B cell (primary cell): ENCODE data around the gene ATF3. TPM values are rescaled to one million over a fixed set of nuclear protein-coding genes. Genes with fewer than 3 reads are reported as not detected.

Experiments
- ATAC-seq: fragments of 200-7000 bp; cut with Tn5 transposase; one replicate; pipeline ENCODE4 v1.10.0; 2021; ENCODE audit warnings: low read depth, mild to moderate bottlenecking, moderate number of reproducible peaks, moderate library complexity
- CTCF ChIA-PET: fragments of 350-600 bp; sonication (Branson Sonifier 250); formaldehyde crosslinking; loops from one replicate; lab custom pipeline; 2021; ENCODE audit warnings: antibody characterized with exemption, inconsistent platforms; lab: Charles Lee
- POLR2A ChIA-PET: fragments of 350-600 bp; sonication (Branson Sonifier 250); formaldehyde crosslinking; loops from one replicate; lab custom pipeline; 2021; ENCODE audit warnings: antibody characterized with exemption; lab: Charles Lee
- DNase-seq: peaks from one replicate; pipeline ENCODE4 v3.0.0; 2013
- H2AFZ ChIP-seq: 2 replicates; pipeline ENCODE4 v1.6.1; 2012; ENCODE audit warnings: mild to moderate bottlenecking, low read depth, low read length; ENCODE audit not compliant: insufficient read depth, poor library complexity, severe bottlenecking
- H3K27ac ChIP-seq, 2 donors: 1 replicate in 1 of 2; 2 replicates in 1 of 2; pipeline ENCODE4 v1.5.1; 2012 to 2013; ENCODE audit warnings: low read length in 2 of 2, mild to moderate bottlenecking in 2 of 2, moderate library complexity in 1 of 2
- H3K27me3 ChIP-seq, 4 experiments: fragments of 200-600 bp in 1 of 4; sonication (generic) in 1 of 4; replicated peaks in 1 of 4; 1 replicate in 2 of 4; 2 replicates in 2 of 4; pipeline versions ENCODE4 v1.6.1 to v1.7.0; 2013 to 2016; ENCODE audit warnings: low read length in 3 of 4, mild to moderate bottlenecking in 2 of 4, mixed read lengths in 1 of 4, moderate library complexity in 1 of 4; ENCODE audit not compliant: insufficient read depth in 4 of 4, control insufficient read depth in 3 of 4; ENCODE audit errors: control extremely low read depth in 1 of 4
- H3K36me3 ChIP-seq, 2 experiments: replicated peaks in 1 of 2; 1 replicate in 1 of 2; 2 replicates in 1 of 2; pipeline versions ENCODE4 v1.6.1 to v1.7.1; 2013; ENCODE audit warnings: low read length in 1 of 2; ENCODE audit not compliant: insufficient read depth in 2 of 2, control insufficient read depth in 1 of 2; ENCODE audit errors: control extremely low read depth in 1 of 2, extremely low read depth in 1 of 2
- H3K4me1 ChIP-seq, 2 donors: fragments of 200-600 bp in 1 of 2; sonication (generic) in 1 of 2; 1 replicate in 1 of 2; 2 replicates in 1 of 2; pipeline versions ENCODE4 v1.5.1 to v1.6.1; 2013 to 2017; ENCODE audit warnings: low read length in 2 of 2; ENCODE audit not compliant: control insufficient read depth in 2 of 2, insufficient read depth in 2 of 2
- H3K4me2 ChIP-seq: replicated peaks from 2 replicates; pipeline ENCODE3; 2012; ENCODE audit warnings: mild to moderate bottlenecking, low read depth, low read length; ENCODE audit not compliant: poor library complexity, severe bottlenecking
- H3K4me3 ChIP-seq, 5 experiments: fragments of 200-600 bp in 1 of 5; sonication (generic) in 1 of 5; 1 replicate in 3 of 5; 2 replicates in 2 of 5; pipeline versions ENCODE4 v1.5.1 to v1.7.0; 2011 to 2016; ENCODE audit warnings: low read length in 4 of 5, mild to moderate bottlenecking in 4 of 5, low read depth in 2 of 5, control low read depth in 1 of 5, moderate library complexity in 1 of 5; ENCODE audit not compliant: insufficient read depth in 1 of 5; ENCODE audit errors: control extremely low read depth in 1 of 5, extremely low read depth in 1 of 5
- H3K79me2 ChIP-seq: fragments of 200-600 bp; sonication (generic); one replicate; pipeline ENCODE4 v1.6.0; 2016; ENCODE audit warnings: low read length; ENCODE audit not compliant: control insufficient read depth, insufficient read depth
- H3K9ac ChIP-seq: fragments of 200-600 bp; sonication (generic); 2 replicates; pipeline ENCODE4 v1.6.1; 2017; ENCODE audit warnings: mild to moderate bottlenecking, low read length, moderate library complexity
- H3K9me3 ChIP-seq, 3 donors: one replicate each; pipeline versions ENCODE4 v1.6.1 to v1.7.1; 2013; ENCODE audit warnings: low read length in 2 of 3; ENCODE audit not compliant: control insufficient read depth in 2 of 3, insufficient read depth in 1 of 3; ENCODE audit errors: control extremely low read depth in 1 of 3
- H4K20me1 ChIP-seq: 2 replicates; pipeline ENCODE4 v1.6.0; 2012; ENCODE audit warnings: mild to moderate bottlenecking, low read length; ENCODE audit not compliant: insufficient read depth, control insufficient read depth, poor library complexity, severe bottlenecking
- H3K27ac Mint-ChIP-seq: one replicate; pipeline ENCODE4 v1.8.0; 2021; ENCODE audit warnings: mixed read lengths
- H3K27me3 Mint-ChIP-seq: one replicate; pipeline ENCODE4 v1.8.0; 2021; ENCODE audit warnings: mixed read lengths
- H3K4me1 Mint-ChIP-seq: one replicate; pipeline ENCODE4 v1.8.0; 2021; ENCODE audit warnings: mixed read lengths
- H3K4me3 Mint-ChIP-seq: one replicate; pipeline ENCODE4 v1.8.0; 2021; ENCODE audit warnings: mixed read lengths
- H3K9me3 Mint-ChIP-seq: one replicate; pipeline ENCODE4 v1.8.0; 2022; ENCODE audit warnings: mixed read lengths; ENCODE audit not compliant: insufficient read depth
- CTCF ChIP-seq: fragments of 200-600 bp; IDR thresholded peaks from one replicate; pipeline ENCODE4 v1.8.0; 2022; ENCODE audit warnings: antibody characterized with exemption, mild to moderate bottlenecking
- EZH2 ChIP-seq: IDR thresholded peaks from 2 replicates; pipeline ENCODE4 v1.6.1; 2012; ENCODE audit warnings: borderline replicate concordance, low read depth, mild to moderate bottlenecking, moderate library complexity, low read length; ENCODE audit not compliant: insufficient read depth, poor library complexity, severe bottlenecking
- WGBS: methylation state at CpG from one replicate; pipeline ENCODE4 v1.1.5; 2013; ENCODE audit warnings: missing lambda C conversion rate; ENCODE audit not compliant: insufficient coverage; 5-methylcytosine and 5-hydroxymethylcytosine counted together
- intact Hi-C: fragments of 100-400 bp; cut with micrococcal nuclease; formaldehyde crosslinking; loops from one replicate; pipeline ENCODE4 v1.10.0; 2022
- polyA plus RNA-seq: library from polyadenylated mRNA; depleted of rRNA; stranded (reverse); fragments of >200 nt; gene quantifications from 2 replicates; pipeline ENCODE4 v1.2.3, GENCODE V29; 2012
- total RNA-seq, 2 donors: library from RNA; stranded (reverse); fragments of 120-200 nt in 1 of 2; gene quantifications; 1 replicate in 1 of 2; 2 replicates in 1 of 2; pipeline versions ENCODE4 v1.2.3 to v1.2.4, GENCODE V29; 2013 to 2022

The ATF3 gene
- total and polyA plus RNA-seq, 2 donors (not counting 1 experiment from before 2014, with no cell fraction given), result 4.5 to 42.3 TPM

GRCh38 chr1:212587016-212587887 is 21.3 kb upstream of the ATF3 start:
- WGBS, result 95% methylated on average over 2 of the region's 11 CpGs
- Mint-ChIP-seq H3K4me1 (no peaks in the 10 kb centered on the region), H3K9me3 (no peaks in the 10 kb centered on the region), H3K27me3 (peaks cover 66% of the 10 kb centered on the region), H3K4me3 (no peak overlapping the region), H3K27ac (no peak overlapping the region)
- H3K27me3 ChIP-seq, result peaks cover 0 to 26% (median 14%) of the 10 kb centered on the region in 4 experiments
- no peaks in the 10 kb centered on the region for H3K9me3 ChIP-seq
- H3K27ac ChIP-seq, result no peak overlapping the region
- no peaks in the 10 kb centered on the region for H3K36me3 ChIP-seq
- H3K9ac ChIP-seq, result no peak overlapping the region
- intact Hi-C loops, result no loop called here
- H4K20me1 ChIP-seq, result no peaks in the 10 kb centered on the region
- ChIA-PET POLR2A (no interaction called here), CTCF (no interaction called here)
- no peaks in the 10 kb centered on the region for H3K4me1 ChIP-seq
- ATAC-seq (no peak), DNase-seq (no peak)
- TF ChIP-seq CTCF (no peak), EZH2 (no peak)
- H3K4me2 ChIP-seq, result no peak overlapping the region
- H3K4me3 ChIP-seq, result no peak overlapping the region
- no peak overlapping the region for H2AFZ ChIP-seq
- H3K79me2 ChIP-seq, result no peaks in the 10 kb centered on the region

GRCh38 chr1:212587888-212588510 is 20.6 kb upstream of the ATF3 start:
- no peaks in the 10 kb centered on the region for H3K9me3 ChIP-seq
- DNase-seq, result no peak
- H3K27me3 Mint-ChIP-seq, result peaks cover 60% of the 10 kb centered on the region
- H3K27ac Mint-ChIP-seq, result no peak overlapping the region
- TF ChIP-seq CTCF (no peak), EZH2 (no peak)
- H3K27me3 ChIP-seq, result peaks cover 0 to 26% (median 14%) of the 10 kb centered on the region in 4 experiments
- H3K4me1 Mint-ChIP-seq, result no peaks in the 10 kb centered on the region
- no peak overlapping the region for H3K4me3 ChIP-seq
- no peak overlapping the region for H3K4me2 ChIP-seq
- H3K36me3 ChIP-seq, result no peaks in the 10 kb centered on the region
- ChIA-PET CTCF (no interaction called here), POLR2A (no interaction called here)
- WGBS, result 84% methylated on average over 4 of the region's 13 CpGs
- H3K79me2 ChIP-seq, result no peaks in the 10 kb centered on the region
- intact Hi-C loops, result no loop called here
- no peak overlapping the region for H3K27ac ChIP-seq
- H4K20me1 ChIP-seq, result no peaks in the 10 kb centered on the region
- no peak overlapping the region for H3K9ac ChIP-seq
- no peak for ATAC-seq
- no peaks in the 10 kb centered on the region for H3K4me1 ChIP-seq
- no peak overlapping the region for H2AFZ ChIP-seq
- no peak overlapping the region for H3K4me3 Mint-ChIP-seq
- H3K9me3 Mint-ChIP-seq, result no peaks in the 10 kb centered on the region
